WI38 (cell line): ENCODE results near the gene ZIC5.

Source experiments
- H3K4me3 ChIP-seq: 2 replicates; pipeline ENCODE4 v1.5.1; 2011; ENCODE audit warnings: low read depth, mild to moderate bottlenecking, control low read depth, low read length
- TF ChIP-seq, protein P1 (sequence below): IDR thresholded peaks from 2 replicates; pipeline ENCODE4 v1.5.1; 2012; ENCODE audit warnings: low read depth, mild to moderate bottlenecking, control low read depth, low read length

Gene ZIC5

GRCh38 chr13:99971576-99972189 is at the start of gene ZIC5:
TSS of gene ZIC5 (minus strand) at chr13:99971767. CDS start at chr13:99971603, 164 bp downstream.
- TF ChIP-seq, protein P1, sequence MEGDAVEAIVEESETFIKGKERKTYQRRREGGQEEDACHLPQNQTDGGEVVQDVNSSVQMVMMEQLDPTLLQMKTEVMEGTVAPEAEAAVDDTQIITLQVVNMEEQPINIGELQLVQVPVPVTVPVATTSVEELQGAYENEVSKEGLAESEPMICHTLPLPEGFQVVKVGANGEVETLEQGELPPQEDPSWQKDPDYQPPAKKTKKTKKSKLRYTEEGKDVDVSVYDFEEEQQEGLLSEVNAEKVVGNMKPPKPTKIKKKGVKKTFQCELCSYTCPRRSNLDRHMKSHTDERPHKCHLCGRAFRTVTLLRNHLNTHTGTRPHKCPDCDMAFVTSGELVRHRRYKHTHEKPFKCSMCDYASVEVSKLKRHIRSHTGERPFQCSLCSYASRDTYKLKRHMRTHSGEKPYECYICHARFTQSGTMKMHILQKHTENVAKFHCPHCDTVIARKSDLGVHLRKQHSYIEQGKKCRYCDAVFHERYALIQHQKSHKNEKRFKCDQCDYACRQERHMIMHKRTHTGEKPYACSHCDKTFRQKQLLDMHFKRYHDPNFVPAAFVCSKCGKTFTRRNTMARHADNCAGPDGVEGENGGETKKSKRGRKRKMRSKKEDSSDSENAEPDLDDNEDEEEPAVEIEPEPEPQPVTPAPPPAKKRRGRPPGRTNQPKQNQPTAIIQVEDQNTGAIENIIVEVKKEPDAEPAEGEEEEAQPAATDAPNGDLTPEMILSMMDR = no peak
- H3K4me3 ChIP-seq = no peak within 1 kb of the TSS

- TF ChIP-seq, protein P1 = no peak
Measured at GRCh38 chr13:100019780-100020356, 48.3 kb upstream of the ZIC5 start.

DNA sequence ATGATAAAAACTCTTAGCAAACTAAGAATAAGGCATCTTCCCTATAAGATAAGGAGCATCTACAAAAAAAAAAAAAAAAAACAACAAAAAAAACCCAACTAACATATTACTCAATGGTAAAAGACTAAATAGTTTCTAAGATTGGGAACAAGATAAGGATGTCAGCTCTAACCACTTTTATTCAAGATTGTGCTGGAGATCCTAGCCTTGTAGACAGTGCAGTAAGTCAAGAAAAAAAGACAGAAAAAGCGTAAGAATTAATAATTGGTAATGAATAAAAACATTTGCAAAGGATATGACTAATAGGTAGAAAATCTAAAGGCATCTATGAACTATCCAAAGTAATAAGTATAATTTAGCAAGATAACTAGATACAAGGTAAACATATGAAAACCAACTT is 43.1 kb upstream of the ZIC5 start:
- no peak overlapping the region for H3K4me3 ChIP-seq
- TF ChIP-seq, protein P1 = no peak

More at GRCh38 chr13:100019780-100020356, 48.3 kb upstream of the ZIC5 start:
- H3K4me3 ChIP-seq = no peak overlapping the region

DNA sequence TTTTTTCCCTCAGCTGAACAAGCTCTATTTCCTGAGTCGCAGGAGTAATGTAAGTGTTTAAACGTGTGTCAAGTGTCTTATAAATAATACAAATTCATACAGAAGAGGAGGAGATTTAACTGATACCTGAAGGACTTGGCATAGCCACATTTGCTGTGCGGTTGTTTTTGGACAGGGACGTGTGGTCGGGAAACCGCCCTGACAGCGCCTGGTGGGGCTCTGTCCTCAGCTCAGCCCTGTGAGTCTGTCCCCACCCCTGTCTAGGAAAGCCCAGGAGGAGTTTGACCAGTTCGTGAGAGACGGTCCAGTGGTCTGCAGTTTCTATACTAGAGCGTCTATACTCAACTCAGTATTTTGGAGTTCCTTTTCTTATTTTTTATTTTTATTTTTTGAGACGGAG is 26.7 kb upstream of the ZIC5 start:
- TF ChIP-seq, protein P1 = no peak
- H3K4me3 ChIP-seq = no peak overlapping the region

DNA sequence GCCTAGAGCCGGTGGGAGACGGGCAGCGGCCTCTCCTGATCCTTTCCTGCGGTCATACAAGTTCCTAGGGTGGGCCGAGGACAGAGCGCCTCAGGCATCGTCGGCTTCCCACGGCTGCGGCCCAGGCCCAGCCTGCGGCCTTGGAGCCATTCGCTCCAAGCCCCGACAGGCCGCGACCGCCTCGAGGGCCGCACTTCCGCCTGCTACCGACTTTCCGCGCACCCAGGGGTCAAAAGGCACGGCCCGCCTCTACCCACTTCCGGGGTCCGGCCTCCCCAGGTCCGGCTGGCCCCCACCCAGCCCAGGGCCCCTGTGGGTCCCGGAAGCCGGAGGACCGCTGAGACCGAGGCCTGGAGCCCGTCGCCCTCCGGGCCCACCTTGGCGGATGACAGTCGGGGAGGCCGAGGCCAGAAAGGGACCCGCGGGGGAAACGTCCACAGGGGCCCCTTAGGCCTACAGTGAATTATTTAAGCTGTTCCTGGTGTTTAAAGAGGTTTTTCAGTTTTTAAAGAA is 26.2 kb upstream of the ZIC5 start:
- H3K4me3 ChIP-seq = no peak overlapping the region
- TF ChIP-seq, protein P1 = no peak

- H3K4me3 ChIP-seq = no peak overlapping the region
Measured at GRCh38 chr13:99996381-99996973, 24.9 kb upstream of the ZIC5 start.

More at GRCh38 chr13:99996381-99996973, 24.9 kb upstream of the ZIC5 start:
- TF ChIP-seq, protein P1 = no peak
